GM19467 (cell line): ENCODE measurements around the gene DEFB125.
"Not testable (repeated sequence)": the region's sequence is repeated elsewhere in the genome, so short reads cannot be mapped to it uniquely, and the experiment has no call there.

Experiments used
- ATAC-seq: cut with Tn5 transposase; IDR thresholded peaks from one replicate; pipeline ENCODE4 v1.9.1; 2021; ENCODE audit warnings: mild to moderate bottlenecking, moderate library complexity; ENCODE audit not compliant: unreplicated experiment

The DEFB125 gene, protein sequence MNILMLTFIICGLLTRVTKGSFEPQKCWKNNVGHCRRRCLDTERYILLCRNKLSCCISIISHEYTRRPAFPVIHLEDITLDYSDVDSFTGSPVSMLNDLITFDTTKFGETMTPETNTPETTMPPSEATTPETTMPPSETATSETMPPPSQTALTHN

DNA sequence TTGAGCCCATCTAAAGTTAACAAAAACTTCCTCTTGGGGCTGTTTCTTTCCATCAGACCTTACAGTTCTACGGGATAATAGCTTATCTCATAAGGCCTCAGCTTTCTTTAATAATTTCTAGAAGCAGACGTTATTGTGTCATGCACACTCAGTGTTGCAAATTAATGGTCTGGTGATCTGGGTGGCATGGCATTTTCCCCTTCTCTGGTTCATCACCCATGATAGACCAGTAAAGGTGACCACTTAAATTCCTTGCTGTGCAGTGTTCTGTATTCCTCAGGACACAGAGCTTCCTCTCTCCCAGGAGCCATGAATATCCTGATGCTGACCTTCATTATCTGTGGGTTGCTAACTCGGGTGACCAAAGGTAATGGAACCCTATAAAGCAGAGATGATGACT lies at the start of gene DEFB125:
DEFB125 (plus strand) TSS at position 272 of the 400 bp plus-strand sequence; CDS start at position 310, 38 bp downstream.
- no peak for ATAC-seq

DNA sequence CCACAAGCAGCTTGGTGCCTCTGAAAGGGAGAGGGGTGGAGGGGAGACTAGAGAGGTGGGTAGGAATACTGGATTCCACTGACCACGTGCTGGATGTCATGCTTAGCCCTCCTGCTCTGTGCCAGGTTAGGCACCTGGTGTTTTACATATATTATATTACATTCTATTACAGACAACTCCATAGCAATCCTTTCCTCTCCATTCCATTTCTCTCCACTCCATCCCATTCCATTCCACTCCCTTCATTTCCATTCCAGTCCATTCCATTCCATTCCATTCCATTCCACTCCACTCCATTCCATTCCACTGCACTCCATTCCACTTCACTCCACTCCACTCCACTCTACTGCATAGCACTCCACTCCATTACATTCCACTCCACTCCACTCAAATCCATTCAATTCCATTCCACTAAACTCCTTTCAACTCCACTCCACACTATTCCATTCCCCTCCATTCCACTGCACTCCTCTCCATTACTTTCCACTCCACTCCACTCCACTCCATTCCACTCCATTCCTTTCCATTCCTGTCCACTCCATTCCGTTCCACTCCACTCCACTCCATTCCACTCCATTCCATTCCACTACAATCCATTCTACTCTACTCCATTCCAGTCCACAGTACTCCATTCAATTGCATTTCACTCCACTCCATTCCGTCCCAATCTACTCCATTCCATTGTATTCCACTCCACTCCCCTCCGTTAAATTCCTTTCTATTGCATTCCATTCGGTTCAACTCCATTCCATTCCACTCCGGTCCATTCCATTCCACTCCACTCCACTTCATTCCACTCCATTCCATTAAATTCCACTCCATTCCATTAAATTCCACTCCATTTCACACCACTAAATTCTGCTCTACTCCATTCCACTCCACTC lies 27.2 kb upstream of the DEFB125 start:
- no peak for ATAC-seq

DNA sequence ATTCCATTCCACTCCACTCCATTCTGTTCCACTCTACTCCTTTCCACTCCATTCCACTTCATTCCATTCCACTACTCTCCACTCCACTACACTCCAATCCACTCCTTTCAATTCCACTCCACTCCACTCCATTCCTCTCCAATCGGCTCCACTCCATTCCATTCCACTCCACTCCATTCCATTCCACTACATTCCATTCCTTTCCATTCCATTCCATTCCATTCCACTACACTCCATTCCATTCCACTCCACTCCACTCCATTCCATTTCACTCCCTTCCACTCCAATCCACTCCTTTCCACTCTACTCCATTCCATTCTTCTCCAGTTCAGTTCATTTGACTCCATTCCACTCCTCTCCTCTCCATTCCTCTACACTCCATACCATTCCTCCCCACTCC lies 26.2 kb upstream of the DEFB125 start:
- no peak for ATAC-seq

DNA sequence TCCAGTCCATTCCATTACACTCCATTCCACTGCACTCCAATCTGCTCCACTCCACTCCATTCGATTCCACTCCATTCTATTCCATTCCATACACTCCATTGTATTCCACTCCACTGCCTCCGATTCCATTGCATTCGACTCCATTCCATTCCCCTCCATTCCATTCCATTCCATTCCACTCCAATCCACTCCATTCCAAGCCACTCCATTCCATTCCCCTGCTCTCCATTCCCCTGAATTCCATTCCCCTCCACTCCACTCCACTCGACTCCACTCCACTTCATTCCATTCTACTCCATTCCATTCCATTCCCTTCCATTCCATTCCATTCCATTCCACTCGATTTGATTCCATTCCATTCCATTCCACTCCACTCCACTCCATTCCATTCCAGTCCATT lies 25.7 kb upstream of the DEFB125 start:
- no peak for ATAC-seq

DNA sequence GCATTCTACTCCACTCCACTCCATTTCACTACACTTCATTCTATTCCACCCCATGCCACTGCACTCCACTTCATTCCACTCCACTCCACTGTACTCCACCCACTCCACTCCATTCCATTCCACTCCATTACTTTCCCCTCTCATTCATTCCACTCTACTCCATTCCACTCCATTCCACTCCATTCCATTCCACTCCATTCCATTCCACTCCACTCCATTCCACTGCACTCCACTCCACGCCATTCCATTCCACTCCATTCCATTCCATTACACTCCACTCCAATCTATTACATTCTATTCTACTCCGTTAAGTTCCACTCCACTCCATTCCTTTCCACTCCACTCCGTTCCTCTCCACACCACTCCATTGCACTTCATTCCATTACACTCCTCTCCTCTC lies 25.0 kb upstream of the DEFB125 start:
- no peak for ATAC-seq

DNA sequence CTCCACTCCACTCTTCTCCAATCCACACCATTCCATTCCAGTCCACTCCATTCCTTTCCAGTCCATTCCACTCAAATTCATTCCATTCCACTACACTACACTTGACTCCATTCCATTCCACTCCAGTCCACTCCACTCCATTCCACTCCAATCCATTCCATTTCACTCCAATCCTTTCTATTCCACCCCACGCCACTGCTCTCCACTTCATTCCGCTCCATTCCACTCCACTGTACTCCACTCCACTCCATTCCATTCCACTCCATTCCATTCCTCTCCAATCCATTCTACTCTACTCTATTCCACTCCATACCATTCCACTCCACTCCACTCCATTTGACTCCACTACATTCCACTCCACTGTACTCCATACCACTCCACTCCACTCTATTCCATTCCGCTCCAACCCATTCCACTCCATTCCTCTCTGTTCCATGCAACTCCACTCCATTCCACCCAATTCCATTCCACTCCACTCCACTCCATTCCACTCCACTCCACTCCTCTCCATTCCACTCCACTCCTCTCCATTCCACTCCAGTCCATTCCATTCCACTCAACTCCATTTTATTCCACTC lies 23.4 kb upstream of the DEFB125 start:
- no peak for ATAC-seq

DNA sequence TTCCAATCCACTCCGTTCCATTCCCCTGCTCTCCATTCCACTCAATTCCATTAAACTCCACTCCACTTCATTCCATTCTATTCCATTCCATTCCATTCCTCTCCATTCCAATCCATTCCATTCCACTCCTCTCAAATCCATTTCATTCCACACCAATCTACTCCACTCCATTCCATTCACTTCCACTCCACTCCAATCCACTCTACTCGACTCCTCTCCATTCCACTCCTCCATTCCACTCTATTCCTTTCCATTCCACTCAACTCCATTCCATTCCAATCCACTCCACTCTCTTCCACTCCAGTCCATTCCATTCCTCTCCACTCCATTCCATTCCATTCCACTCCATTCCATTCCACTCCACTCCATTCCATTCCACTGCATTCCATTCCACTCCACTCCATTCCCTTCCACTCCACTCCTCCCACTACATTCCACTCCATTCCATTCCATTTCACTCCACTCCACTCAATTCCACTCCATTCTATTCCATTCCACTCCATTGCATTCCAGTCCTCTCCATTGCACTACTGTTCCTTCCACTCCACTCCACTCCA lies 22.6 kb upstream of the DEFB125 start:
- ATAC-seq, result no peak

DNA sequence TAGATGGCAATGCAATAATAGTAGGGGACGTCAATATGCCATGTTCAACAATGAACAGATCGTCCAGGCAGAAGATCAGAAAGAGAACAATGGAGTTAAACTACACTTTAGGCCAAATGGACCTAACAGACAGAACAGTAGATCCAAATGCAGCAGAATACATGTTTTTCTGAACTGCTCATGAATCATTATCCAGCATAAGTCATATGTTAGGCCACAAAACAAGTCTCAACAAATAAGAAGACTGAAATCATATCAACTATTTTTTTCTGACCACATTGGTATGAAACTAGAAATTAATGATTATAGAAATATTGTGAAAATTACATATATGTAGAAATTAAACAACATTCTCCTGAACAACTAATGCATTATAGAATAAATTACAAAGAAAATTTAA lies 10.2 kb upstream of the DEFB125 start:
- ATAC-seq, result no peak

DNA sequence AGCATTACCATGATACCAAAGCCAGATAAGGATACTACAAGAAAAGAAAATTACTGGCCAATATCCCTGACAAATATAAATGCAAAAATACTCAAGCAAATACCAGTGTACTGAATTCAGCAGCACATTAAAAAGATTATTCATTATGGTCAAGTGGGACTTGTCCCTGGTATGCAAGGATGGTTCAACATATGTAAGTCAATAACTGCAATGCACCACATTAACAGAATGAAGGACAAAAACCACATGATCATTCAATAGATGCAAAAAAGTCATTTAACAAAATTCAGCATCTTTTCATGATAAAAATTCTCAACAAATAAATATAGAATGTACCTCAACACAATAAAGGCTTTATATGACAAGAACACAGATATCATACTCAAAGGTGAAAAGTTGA lies 9.1 kb upstream of the DEFB125 start:
- no peak for ATAC-seq

DNA sequence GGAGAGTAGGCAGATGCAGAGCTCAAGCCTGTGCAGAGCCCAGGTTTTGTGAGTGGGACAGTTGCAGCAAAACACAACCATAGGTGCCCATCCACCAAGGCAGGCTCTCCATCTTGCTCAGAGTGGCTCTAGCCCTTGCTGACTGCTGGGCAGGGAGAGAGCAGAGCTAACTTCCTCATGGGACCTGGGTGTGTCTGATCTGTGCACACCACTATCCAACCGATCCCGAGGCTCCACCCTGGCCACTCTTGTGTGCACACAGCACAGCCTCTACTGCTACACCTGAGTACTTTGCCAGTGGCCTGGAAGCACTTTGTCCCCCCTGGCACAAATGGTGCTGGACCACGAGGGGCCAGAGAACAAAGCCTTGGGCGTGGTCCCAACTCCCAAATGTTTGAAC lies 7.9 kb upstream of the DEFB125 start:
- ATAC-seq, result no peak

DNA sequence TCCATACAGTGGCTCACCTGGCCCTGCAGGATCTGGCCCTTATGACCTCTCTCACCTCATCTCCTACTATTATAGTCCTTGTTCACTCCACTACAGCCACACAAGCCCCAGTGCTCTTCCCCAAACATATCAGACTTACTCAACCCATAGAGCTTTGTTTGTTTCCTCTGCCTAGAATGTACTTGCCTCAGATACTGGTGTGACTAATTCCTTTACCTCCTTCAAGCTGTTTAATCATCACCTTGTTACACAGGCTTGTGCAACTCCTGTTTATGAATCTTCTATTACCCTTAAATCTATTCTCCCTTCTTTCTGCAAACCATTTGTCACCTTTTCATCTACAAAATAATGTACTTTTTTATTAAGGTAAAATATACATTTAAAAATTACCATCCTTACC lies 3.2 kb downstream of the DEFB125 start:
- no peak for ATAC-seq

DNA sequence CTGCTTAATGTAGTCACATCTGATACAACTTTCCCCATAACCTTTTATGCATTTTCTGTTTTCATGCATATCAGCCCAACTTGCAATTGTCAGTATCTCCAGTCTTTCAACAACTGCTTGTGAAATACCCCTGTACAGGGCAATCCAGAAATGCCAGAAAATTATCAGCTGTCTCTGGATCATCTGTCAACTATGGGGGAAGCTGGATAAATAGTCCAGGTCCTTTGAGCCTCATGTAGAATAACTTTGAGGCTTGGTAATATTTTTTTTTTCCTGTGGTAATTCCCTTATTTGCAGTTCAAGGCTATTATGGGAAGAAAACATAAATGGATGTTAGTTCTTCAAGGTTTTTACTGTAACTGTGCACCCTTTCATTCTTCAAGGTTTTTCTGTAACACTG lies 6.2 kb downstream of the DEFB125 start:
- ATAC-seq, result no peak

DNA sequence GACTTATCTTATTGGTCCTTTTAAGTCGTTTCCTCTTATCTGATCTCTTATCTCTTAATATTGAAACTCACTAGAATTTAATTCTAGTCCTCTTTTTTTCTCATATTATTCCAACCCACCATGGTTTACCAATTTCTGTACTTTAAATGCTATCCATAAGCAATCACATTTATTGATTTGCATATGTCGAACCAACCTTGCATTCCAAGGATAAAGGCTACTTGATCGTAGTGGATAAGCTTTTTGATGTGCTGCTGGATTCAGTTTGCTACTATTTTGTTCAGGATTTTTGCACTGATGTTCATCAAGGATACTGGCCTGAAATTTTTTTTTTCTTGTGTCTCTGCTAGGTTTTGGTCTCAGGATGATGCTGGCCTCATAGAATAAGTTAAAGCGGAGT lies 7.7 kb downstream of the DEFB125 start:
- no peak for ATAC-seq

DNA sequence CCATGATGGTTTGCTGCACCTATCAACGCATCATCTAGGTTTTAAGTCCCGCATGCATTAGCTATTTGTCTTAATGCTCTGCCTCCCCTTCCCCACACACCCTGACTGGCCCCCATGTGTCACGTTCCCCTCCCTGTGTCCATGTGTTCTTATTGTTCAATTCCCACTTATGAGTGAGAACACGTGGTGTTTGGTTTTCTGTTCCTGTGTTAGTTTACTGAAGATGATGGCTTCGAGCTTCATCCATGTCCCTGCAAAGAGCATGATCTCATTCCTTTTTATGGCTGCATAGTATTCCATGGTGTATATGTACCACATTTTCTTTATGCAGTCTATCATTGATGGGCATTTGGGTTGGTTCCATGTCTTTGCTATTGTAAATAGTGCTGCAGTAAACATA lies 10.2 kb downstream of the DEFB125 start:
- not testable (repeated sequence) for ATAC-seq

DNA sequence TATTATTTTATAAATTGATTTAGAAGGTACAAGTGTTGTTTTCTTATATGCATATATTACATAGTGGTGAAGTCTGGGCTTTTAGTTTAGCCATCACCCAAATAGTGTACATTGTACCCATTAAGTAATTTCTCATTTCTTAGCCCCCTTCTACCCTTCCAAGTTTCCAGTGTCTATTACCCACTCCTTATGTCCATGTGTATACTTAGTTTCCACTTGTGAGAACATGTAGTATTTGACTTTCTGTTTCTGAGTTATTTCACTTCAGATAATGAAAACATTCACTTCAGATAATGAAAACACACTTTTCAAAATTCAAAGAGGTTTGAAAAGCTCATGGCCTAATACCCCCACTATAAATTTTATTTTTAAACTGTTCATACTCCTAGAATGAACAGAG lies 14.5 kb downstream of the DEFB125 start:
- ATAC-seq, result no peak

DNA sequence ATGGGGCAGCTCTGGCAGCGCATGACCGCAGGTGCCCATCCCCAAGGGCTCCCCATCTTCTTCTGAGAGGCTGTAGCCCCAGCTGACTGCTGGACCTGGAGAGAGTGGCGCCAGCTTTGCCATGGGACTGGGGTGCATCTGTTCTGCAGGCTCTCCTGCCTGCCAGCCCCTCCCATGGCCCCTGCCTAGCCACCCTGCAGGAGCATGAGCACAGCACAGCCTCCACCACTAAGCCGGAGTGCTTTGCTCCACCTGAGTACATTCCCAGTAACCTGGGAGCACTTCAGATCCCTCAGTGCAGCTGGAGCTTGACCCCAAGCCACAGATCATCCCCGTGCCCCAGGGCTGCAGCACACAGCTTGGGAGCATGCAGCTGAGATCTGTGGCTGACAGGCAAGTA lies 16.0 kb downstream of the DEFB125 start:
- ATAC-seq, result no peak

DNA sequence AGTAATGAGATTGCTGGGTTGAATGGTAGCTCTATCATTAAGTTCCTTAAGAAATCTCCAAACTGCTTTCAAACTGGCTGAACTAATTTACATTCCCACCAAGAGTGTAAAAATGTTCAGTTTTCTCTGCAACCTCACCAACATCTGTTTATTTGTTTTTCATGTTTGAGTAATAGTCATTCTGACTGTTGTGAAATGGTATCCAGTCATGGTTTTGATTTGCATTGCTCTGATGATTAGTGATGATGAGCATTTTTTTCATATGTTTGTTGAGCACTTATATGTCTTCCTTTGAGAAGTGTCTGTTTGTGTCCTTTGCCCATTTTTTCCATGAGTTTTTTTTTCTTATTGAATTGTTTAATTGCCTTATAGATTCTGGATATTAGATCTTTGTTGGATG lies 24.9 kb downstream of the DEFB125 start:
- ATAC-seq, result no peak

DNA sequence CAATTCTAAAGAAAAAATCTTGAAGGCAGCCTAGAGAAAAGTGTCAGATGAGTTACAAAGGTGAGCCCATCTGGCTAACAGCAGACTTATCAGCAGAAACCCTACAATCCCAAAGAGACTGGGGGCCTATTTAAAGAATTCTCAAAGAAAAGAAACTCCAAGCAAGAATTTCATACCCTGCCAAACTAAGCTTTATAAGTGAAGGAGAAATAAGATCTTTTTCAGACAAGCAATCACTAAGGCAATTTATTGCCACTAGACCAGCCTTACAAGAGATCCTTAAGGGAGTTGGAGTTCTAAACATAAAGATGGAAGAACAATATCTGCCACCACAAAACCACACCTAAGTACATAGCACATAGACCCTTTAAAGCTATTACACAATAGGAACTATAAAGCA lies 30.0 kb downstream of the DEFB125 start:
- ATAC-seq, result no peak

DNA sequence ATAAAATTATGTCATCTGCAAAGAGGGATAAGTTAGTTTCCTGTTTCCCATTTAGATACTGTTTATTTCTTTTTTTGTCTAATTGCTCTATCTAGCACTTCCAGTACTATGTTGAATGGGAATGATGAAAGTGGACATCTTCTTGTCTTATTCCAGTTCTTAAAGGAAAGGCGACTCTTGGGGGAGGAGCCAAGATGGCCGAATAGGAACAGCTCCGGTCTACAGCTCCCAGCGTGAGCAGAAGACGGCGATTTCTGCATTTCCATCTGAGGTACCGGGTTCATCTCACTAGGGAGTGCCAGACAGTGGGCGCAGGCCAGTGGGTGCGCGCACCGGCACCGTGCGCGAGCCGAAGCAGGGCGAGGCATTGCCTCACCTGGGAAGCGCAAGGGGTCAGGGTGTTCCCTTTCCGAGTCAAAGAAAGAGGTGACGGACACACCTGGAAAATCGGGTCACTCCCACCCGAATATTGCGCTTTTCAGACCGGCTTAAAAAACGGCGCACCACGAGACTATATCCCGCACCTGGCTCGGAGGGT lies 42.4 kb downstream of the DEFB125 start:
- ATAC-seq, result not testable (repeated sequence)

DNA sequence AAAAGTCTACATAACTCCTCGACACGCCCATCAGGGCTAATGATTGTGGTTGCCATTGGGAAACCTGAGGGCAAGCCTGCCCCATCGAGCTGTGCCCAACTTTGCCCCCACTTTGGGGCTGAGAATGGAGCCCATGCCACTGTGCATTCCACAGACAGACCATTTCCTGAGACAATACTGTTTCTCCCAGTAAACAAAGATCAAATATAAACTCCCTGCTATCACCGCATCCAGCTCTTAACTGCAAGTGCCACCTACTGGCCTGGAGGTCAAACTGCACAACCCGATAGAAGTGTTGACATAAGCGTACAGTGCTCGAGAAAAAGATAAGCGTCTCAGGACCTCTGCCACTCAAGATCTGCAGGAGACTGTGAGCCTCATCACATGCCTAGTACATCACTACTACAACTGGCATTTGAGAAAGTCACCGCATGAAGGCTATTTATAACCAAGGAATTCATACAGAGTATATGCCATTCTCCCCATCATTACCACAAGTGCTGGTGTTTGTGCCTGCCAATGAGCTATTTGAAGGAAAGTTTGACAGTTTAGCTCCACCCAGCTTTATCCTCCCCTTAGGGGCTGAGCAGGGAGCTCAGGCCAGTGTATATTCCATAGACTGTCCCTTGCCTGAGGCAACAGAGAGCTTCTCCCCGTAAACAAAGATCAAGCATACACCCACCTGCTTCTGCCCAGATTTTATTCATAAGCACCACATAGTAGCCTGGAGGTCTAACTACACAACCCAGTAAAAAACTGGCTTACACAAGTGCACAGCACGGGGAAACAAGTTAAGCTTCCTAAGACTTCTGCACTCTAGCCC lies 50.4 kb downstream of the DEFB125 start:
- no peak for ATAC-seq

DNA sequence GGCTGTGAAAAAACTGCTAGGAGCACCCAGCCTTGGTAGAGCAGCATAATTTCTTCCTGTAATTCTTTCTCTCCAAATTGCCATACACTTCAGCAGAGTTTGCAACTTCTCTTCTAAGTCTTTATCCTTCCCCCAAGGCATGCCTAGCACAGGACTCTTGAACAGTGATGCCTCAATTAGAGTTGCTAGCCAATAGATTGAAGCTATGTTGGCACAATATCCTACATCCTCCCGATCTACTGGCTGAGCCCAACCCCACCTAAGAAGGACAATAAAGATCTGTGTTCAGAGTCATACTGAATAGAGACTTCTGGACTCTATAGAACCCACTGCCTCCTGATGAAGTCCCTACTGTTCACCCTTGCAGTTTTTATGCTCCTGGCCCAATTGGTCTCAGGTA lies 54.8 kb downstream of the DEFB125 start, which contains the start of gene DEFB126:
DEFB126 (plus strand) TSS at position 301 of the 400 bp plus-strand sequence; CDS start at position 340, 39 bp downstream.
- no peak for ATAC-seq
